Measurements from ENCODE around the gene SNRNP70.

SNRNP70 gene

GRCh38 chr19:49098795-49099194 is 13.5 kb downstream of the SNRNP70 start:
- no peak overlapping the region for H3K4me3 ChIP-seq (ENCODE audit: low read length)
- no peak for DNase-seq (ENCODE audit: low read depth)
- TF ChIP-seq, protein P1, sequence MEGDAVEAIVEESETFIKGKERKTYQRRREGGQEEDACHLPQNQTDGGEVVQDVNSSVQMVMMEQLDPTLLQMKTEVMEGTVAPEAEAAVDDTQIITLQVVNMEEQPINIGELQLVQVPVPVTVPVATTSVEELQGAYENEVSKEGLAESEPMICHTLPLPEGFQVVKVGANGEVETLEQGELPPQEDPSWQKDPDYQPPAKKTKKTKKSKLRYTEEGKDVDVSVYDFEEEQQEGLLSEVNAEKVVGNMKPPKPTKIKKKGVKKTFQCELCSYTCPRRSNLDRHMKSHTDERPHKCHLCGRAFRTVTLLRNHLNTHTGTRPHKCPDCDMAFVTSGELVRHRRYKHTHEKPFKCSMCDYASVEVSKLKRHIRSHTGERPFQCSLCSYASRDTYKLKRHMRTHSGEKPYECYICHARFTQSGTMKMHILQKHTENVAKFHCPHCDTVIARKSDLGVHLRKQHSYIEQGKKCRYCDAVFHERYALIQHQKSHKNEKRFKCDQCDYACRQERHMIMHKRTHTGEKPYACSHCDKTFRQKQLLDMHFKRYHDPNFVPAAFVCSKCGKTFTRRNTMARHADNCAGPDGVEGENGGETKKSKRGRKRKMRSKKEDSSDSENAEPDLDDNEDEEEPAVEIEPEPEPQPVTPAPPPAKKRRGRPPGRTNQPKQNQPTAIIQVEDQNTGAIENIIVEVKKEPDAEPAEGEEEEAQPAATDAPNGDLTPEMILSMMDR (IDR thresholded peaks at IDR 0.05; ENCODE audit: insufficient read depth, low read depth, low read length, missing control alignments): no peak

- TF ChIP-seq, protein P1 (IDR thresholded peaks at IDR 0.05; ENCODE audit: insufficient read depth, low read depth, low read length, missing control alignments): no peak
- H3K4me3 ChIP-seq (ENCODE audit: low read length): no peak overlapping the region
- DNase-seq (ENCODE audit: low read depth): no peak
Observed at GRCh38 chr19:49101160-49101559, 15.9 kb downstream of the SNRNP70 start.

DNA sequence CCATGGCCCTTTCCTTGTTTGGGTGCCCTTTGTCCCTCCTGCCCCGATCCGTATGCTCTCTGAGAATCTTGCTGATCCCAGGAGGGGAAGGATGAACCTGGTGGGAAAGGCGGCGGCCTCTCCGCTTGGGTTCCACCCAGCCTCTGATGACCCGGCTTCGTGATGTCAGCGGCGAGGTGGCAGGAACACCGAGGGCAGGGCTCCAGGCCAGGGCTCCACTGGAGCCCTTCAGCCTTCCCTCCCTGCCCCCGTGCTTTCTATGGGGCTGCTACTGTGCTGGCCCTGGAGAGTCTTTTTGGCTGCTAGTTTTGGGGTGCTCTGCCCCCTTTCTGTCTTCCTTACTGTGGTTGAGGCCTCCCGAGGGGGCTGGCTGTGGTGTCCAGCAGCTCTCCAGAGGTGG is 17.1 kb downstream of the SNRNP70 start:
- no peak overlapping the region for H3K4me3 ChIP-seq (ENCODE audit: low read length)
- DNase-seq (ENCODE audit: low read depth): no peak
- TF ChIP-seq, protein P1 (IDR thresholded peaks at IDR 0.05; ENCODE audit: insufficient read depth, low read depth, low read length, missing control alignments): no peak

DNA sequence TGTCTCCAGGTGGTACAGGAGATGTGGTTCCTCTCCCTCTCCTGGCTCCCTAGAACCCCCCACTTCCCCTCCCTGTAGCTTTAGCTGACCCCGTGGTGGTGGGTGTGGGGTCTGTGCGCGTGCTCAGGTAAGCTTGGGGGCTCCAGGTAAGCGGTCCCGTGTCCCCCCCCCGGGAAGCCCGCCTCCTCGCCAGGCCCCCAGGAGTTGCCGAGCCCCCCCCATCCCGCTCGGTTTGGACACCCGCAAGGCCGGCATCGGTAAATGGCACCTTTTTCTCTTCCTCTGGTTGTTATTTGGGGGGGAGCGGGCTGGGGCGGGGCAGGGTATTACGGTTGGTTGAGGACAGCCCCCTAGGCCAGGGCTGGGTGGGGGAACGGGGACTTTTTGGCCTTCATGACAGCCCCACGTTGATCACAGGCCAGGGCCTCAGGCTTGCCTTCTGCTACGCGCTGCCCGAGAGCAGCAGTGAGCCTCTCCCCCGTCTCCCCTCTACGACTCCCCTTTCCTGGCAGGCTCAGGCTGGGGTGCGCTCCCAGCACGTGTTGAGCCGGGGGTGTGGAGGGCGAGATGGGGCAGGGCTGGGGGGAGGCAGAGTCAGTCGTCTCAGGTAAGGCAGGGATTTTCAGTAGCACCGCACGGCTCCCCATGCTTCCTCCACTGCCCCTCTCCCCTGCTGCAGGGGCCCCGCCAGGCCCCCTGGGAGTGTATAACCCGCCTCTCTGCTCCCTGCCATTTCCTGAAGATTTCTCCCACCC is 18.3 kb downstream of the SNRNP70 start:
- DNase-seq (ENCODE audit: low read depth): no peak
- H3K4me3 ChIP-seq (ENCODE audit: low read length): no peak overlapping the region
- TF ChIP-seq, protein P1 (IDR thresholded peaks at IDR 0.05; ENCODE audit: insufficient read depth, low read depth, low read length, missing control alignments): no peak

DNA sequence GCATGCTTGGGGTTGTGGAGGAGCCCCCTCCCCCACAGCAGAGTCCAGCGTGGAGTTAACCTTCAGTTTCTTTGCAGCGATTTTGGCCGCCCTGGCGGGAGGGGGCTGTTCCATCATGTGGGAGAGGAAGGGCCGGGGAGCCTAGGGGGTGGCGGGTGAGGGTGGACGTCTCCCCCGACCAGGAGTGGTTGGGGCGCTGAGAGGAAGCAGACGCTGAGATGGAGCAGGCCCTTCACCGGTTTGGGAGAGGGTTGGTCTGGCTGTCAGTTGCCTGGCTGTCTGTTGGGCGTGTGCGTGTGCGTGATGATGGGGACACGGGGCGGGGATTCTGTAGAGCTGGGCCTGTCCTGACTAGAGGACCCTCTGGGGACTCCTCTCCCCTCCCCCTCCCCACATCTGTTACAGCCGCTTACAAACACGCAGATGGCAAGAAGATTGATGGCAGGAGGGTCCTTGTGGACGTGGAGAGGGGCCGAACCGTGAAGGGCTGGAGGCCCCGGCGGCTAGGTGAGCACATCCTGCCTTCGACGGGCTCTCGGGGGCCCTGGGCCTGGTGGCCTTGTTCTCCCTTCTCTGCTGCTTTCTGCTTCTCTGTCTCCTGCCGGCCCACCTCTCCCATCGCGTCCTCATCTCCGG is 19.1 kb downstream of the SNRNP70 start:
- DNase-seq (ENCODE audit: low read depth): no peak
- H3K4me3 ChIP-seq (ENCODE audit: low read length): no peak overlapping the region
- TF ChIP-seq, protein P1 (IDR thresholded peaks at IDR 0.05; ENCODE audit: insufficient read depth, low read depth, low read length, missing control alignments): no peak

- H3K4me3 ChIP-seq (ENCODE audit: low read length): no peak overlapping the region
- TF ChIP-seq, protein P1 (IDR thresholded peaks at IDR 0.05; ENCODE audit: insufficient read depth, low read depth, low read length, missing control alignments): peak; percentile 95
- DNase-seq (ENCODE audit: low read depth): peak; percentile 85
Observed at GRCh38 chr19:49106648-49107135, 21.4 kb downstream of the SNRNP70 start.

All from epithelial cell of esophagus (primary cell).